K562 (cell line): ENCODE measurements around the gene CCNY. TPM values are rescaled to one million over a fixed set of nuclear protein-coding genes. Genes with fewer than 3 reads are reported as not detected.

ENCODE experiments used
- BMI1 ChIP-seq: fragments of 150-350 bp; IDR thresholded peaks from 2 replicates; pipeline ENCODE4 v1.6.1; 2014; ENCODE audit warnings: low read length
- CBX8 ChIP-seq: fragments of 200-600 bp; sonication (generic); IDR thresholded peaks from 2 replicates; pipeline ENCODE4 v1.6.1; 2012; ENCODE audit warnings: borderline replicate concordance, mixed run types, low read depth, mild to moderate bottlenecking, moderate library complexity, mixed read lengths, low read length, control low read depth, inconsistent platforms; ENCODE audit not compliant: poor library complexity, severe bottlenecking; ENCODE audit errors: extremely low read depth
- CCNT2 ChIP-seq: IDR thresholded peaks from 2 replicates; pipeline ENCODE4 v1.6.1; 2011; ENCODE audit warnings: borderline replicate concordance, low read depth, mild to moderate bottlenecking, moderate library complexity, mixed read lengths, low read length; ENCODE audit not compliant: insufficient read length; ENCODE audit errors: extremely low read depth
- CREBBP ChIP-seq: IDR thresholded peaks from one replicate; pipeline ENCODE4 v1.6.1; 2012; ENCODE audit warnings: low read depth, mild to moderate bottlenecking, control low read depth, inconsistent platforms, low read length
- E2F6 ChIP-seq, 2 experiments: IDR thresholded peaks; 2 replicates each; pipeline ENCODE4 v1.6.1; 2011; ENCODE audit warnings: borderline replicate concordance in 1 of 2, control low read depth in 1 of 2, low read depth in 1 of 2, low read length in 1 of 2, mild to moderate bottlenecking in 1 of 2, mixed read lengths in 1 of 2, moderate library complexity in 1 of 2; ENCODE audit not compliant: insufficient read depth in 1 of 2, insufficient read length in 1 of 2, poor library complexity in 1 of 2, severe bottlenecking in 1 of 2; ENCODE audit errors: extremely low read depth in 1 of 2
- HBP1 ChIP-seq: fragments of 450-650 bp; formaldehyde crosslinking; IDR thresholded peaks from 2 replicates; pipeline ENCODE4 v1.4.0; 2022; ENCODE audit warnings: missing genetic modification characterization
- MAZ ChIP-seq, 2 experiments: fragments of 450-650 bp in 1 of 2; sonication (generic) in 1 of 2; formaldehyde crosslinking; IDR thresholded peaks in 1 of 2; conservative IDR thresholded peaks in 1 of 2; 2 replicates each; pipeline versions ENCODE4 v1.4.0 to v1.5.0; 2020; ENCODE audit warnings: mild to moderate bottlenecking in 1 of 2, missing genetic modification reagents in 1 of 2
- PCBP1 ChIP-seq: fragments of 200-400 bp; formaldehyde crosslinking; IDR thresholded peaks from 2 replicates; pipeline ENCODE4 v1.6.1; 2018; ENCODE audit warnings: mild to moderate bottlenecking, low read depth, low read length; ENCODE audit not compliant: poor library complexity, severe bottlenecking
- PHB2 ChIP-seq: fragments of 450-650 bp; IDR thresholded peaks from 2 replicates; pipeline ENCODE4 v1.6.1; 2017; ENCODE audit warnings: low read depth
- RUNX1 ChIP-seq: sonication (generic); IDR thresholded peaks from 2 replicates; pipeline ENCODE4 v1.6.1; 2016; ENCODE audit warnings: antibody characterized with exemption, low read depth
- VEZF1 ChIP-seq: fragments of 200-800 bp; sonication (Bioruptor generic); IDR thresholded peaks from 2 replicates; pipeline ENCODE4 v1.6.1; 2017; ENCODE audit warnings: missing genetic modification characterization, missing compliant biosample characterization
- ZNF232 ChIP-seq: sonication (generic); formaldehyde crosslinking; IDR thresholded peaks from 2 replicates; pipeline ENCODE4 v1.8.0; 2022; ENCODE audit warnings: mild to moderate bottlenecking, missing genetic modification reagents
- ZNF280A ChIP-seq: fragments of 450-650 bp; IDR thresholded peaks from 2 replicates; pipeline ENCODE4 v1.6.1; 2018; ENCODE audit warnings: mild to moderate bottlenecking, low read depth; ENCODE audit not compliant: partially characterized antibody
- ZNF354B ChIP-seq: fragments of 250-450 bp; sonication (Bioruptor Pico); IDR thresholded peaks from 2 replicates; pipeline ENCODE4 v1.4.0; 2020
- ZNF518B ChIP-seq: fragments of 250-450 bp; sonication (Bioruptor Pico); IDR thresholded peaks from 2 replicates; pipeline ENCODE4 v1.5.0; 2021; ENCODE audit warnings: mild to moderate bottlenecking, moderate library complexity
- polyA plus RNA-seq, 8 experiments: library from polyadenylated mRNA; depleted of rRNA in 4 of 8; stranded (reverse) in 5 of 8; unstranded in 3 of 8; fragments of >200 nt; fragmentation: Nextera tagmentation in 2 of 8; fragmentation: Illumina TruSeq in 1 of 8; extraction: Ambion mirVana in 2 of 8; extraction: Trizol in 1 of 8; gene quantifications; 2 replicates each; pipeline versions ENCODE4 v1.2.1 to v1.2.3, GENCODE V29; 2011 to 2014; ENCODE audit warnings: inconsistent platforms in 1 of 8, missing spikeins in 1 of 8
- total RNA-seq, 7 experiments: library from RNA; depleted of rRNA in 6 of 7; stranded (reverse); fragments of >200 nt in 6 of 7; fragmentation: Illumina TruSeq in 2 of 7; extraction: Trizol in 2 of 7; gene quantifications; 2 replicates each; pipeline versions ENCODE4 v1.2.1 to v1.2.3, GENCODE V29; 2011 to 2021; ENCODE audit warnings: low replicate concordance in 1 of 7

Gene CCNY
- total and polyA plus RNA-seq, 9 of the 15 experiments (the other 6 are each of a cell fraction or from before 2014, with no cell fraction given) = 8.4 to 109 (median 38.6) TPM

GRCh38 chr10:35412900-35413491 lies 76.7 kb downstream of the CCNY start (continued):
- no peak for TF ChIP-seq ZNF280A
- TF ChIP-seq BMI1 = no peak
- no peak for TF ChIP-seq ZNF232 (CRISPR knock-in tag)
- TF ChIP-seq E2F6 (IDR thresholded peaks at IDR 0.05; ENCODE audit: borderline replicate concordance in 1 of 2, extremely low read depth in 1 of 2, insufficient read depth in 1 of 2, insufficient read length in 1 of 2, low read depth in 1 of 2, low read length in 1 of 2, poor library complexity in 1 of 2, severe bottlenecking in 1 of 2) = no peak
- TF ChIP-seq RUNX1 = no peak
- TF ChIP-seq CREBBP = no peak
- TF ChIP-seq ZNF518B (CRISPR knock-in tag) = no peak
- no peak for TF ChIP-seq PCBP1
- TF ChIP-seq CBX8 = no peak
- no peak for TF ChIP-seq CCNT2
- TF ChIP-seq VEZF1 (CRISPR knock-in tag) = 0 out of 2 replicates have a peak, but pooled peaks have one; percentile 16
- no peak for TF ChIP-seq PHB2
- no peak for TF ChIP-seq ZNF354B (CRISPR knock-in tag)
- no peak for TF ChIP-seq HBP1 (CRISPR knock-in tag)
- no peak for TF ChIP-seq MAZ (CRISPR knock-in tag; conservative IDR thresholded peaks at IDR 0.05 in 1 of 2, IDR thresholded peaks at IDR 0.05 in 1 of 2)
